Measurements from ENCODE around the gene DSCAML1.

DNA sequence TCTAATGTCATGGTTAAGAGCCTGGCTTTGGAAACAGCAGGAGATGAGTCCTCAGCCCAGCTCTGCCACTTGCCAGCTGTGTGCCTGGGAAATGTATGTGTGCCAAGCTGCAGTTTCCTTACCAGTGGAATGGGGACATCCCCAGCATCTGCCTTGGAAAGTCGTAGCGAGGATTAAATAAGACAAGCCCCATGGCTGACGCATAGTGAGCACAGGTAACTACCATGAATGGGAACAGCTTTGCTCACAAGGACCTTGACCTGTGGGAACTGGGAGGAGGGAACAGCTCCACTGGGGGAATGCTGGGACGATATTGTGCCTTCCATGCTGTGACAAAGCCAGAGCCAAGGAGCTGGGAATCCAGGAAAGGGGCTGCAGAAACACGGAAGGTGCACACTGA lies 2.6 kb upstream of the DSCAML1 start:
- TF ChIP-seq CTCF (IDR thresholded peaks at IDR 0.05): no peak
- TF ChIP-seq POLR2A (IDR thresholded peaks at IDR 0.05): no peak

Measured in testis (tissue), 2 donors.